IPS-NIHi7 (cell line): ENCODE data around the gene GMDS.

Source experiments
- DNase-seq: peaks from one replicate; pipeline ENCODE4 v3.0.0; 2012; ENCODE audit warnings: mixed read lengths; ENCODE audit errors: extremely low spot score

Gene GMDS

DNA sequence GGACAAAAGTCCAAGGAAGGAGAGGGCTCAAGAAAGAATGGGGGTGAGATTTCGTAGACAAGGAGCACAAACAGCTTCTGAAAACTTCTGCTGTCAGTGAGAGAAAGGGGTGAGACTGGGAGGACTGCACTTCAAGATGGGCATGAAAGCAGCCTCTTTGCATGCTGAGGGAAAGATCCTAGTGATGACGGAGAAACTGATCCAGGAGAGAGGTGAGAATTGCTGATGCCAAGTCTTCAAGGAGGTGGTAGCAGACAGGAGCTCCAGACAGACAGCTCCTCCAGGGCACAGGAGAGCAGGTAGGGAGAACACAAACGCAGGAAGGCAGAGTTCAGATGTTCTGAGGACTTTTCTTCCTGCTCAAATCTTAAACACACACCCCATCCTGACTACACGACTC, 303.9 kb downstream of the GMDS start:
- DNase-seq, result no peak

DNA sequence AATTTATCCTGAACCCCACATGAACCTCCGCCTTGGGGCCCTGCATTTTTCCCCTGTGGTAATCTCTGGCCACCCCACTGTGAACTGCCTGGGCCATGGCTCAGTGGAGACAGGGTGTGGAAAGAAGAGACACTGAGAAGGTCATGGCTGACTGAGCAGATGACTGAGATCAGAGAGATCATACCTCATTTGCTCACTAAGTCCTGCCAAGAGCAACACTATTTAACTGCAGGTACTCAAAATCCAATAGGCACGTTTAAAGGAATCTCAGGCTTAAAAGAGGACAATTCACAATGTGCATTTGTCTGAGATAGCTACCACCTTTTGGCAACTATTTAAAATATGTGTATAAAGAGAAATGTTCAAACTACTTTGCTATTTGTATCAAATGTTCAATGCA, 305.0 kb downstream of the GMDS start:
- no peak for DNase-seq

DNA sequence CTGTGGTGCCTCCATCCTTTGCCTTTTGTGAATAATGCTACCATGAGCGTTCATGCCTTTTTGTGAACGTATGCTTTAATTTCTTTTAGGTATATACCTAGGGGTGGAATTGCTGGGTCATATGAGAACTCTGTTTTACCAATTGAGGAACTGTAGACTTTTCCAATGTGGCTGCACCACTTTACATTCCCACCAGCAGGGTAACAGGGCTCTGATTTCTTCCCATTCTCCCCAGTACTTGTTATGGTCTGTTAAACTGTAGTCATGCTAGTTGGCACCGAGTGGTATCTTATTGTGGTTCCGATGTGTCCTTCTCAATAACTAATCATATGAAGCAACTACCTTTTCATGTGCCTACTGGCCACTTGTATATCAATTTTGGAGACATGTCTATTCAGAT, 312.1 kb downstream of the GMDS start:
- no peak for DNase-seq

DNA sequence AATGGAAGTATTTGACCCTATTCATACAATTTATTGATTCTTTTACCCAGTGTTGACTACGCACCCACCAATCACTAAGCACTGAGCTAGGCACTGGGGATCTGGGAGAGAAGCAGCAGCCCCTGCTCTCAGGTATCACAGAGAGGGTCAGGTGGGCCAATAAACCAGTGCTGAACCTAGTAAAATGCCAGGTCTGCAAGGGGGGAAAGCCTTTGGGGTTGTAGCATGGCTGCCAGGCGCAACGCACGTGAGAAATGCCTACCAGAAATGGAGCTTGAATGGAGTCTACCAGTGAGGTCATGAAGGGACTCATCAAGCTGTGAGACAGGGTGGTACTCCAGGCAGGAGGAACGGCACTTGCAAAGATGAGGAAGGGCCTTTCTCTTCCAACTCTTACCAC, 313.6 kb downstream of the GMDS start:
- no peak for DNase-seq

DNA sequence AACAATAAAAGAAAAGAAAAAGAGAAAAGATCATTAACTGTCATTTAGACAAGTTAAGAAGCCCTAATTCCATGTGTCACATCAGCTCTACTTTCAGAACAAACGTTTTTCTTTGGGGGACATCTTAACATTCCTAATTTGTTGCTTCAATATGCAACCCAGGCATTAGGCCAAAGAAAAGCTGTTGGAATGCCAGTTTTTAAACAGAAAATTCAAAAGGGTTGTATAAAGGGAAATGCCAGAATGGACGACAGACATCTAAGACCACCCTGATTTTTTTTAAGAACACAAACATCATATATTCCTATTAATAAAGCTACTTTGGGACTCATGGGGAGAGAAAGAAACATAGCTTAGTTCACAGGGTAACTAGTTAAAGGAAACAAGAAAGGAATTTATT, 315.0 kb downstream of the GMDS start:
- DNase-seq, result no peak

DNA sequence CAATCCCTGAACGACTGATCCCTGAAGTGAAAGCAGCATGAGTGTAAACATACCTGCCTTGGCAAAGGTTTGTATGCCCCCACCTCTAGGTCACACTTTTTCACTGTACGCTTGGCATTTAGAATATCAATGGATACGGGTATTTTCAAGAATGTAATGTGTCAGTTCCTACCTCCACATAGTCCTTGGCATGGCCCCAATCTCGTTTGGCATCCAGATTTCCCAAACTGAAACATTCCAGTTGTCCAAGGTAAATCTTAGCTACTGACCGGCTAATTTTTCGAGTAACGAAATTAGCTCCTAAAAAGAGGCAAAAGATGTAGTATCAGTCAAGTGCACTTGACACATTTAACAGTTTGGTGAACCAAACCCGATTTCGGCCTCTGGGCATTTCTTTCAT, 315.5 kb downstream of the GMDS start:
- DNase-seq, result no peak

DNA sequence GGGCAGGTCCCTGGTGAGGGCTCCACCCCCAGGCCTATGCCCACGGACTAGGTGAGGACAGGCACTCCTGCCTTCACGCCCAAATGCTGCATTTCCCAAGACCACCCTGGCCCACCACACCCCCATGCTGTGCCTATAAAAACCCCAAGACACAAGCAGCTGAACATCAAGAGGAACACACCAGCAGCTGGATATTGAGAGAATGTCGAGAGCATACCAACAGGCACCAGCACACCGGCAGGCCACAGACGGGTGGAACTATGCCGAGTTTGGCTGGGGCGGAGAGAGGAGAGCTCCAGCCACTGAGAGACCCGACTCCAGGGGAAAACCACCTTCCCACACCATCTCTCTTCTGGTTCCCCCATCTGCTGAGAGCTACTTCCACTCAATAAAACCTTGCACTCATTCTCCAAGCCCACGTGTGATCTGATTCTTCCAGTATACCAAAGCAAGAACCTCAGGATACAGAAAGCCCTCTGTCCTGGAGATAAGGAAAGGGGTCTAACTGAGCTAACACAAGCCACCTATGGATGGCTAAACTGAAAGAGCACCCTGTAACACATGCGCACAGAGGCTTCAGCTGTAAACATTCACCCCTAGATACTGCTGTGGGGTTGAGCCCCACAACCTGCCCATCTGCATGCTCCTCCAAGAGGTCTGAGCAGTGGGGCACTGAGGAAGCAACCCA, 319.5 kb downstream of the GMDS start:
- no peak for DNase-seq

DNA sequence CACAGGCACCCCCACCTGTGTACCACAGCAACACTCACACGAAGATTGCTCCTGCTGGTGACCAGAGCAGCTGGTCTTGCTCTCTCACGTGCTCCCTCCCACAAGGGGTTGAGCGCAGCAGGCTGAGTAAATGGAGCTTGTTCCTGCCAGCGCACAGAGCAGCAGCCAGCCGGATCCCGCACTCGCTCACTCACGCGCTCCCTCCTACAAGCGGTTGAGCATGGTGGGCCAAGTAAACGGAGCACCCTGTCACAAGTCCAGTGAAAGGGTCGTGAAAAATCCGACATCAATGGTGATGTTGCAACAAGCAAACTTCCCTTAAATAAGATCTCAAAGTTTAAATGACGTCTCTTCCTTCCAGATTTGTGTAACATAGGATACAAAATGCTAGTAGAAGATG, 322.0 kb downstream of the GMDS start:
- no peak for DNase-seq

DNA sequence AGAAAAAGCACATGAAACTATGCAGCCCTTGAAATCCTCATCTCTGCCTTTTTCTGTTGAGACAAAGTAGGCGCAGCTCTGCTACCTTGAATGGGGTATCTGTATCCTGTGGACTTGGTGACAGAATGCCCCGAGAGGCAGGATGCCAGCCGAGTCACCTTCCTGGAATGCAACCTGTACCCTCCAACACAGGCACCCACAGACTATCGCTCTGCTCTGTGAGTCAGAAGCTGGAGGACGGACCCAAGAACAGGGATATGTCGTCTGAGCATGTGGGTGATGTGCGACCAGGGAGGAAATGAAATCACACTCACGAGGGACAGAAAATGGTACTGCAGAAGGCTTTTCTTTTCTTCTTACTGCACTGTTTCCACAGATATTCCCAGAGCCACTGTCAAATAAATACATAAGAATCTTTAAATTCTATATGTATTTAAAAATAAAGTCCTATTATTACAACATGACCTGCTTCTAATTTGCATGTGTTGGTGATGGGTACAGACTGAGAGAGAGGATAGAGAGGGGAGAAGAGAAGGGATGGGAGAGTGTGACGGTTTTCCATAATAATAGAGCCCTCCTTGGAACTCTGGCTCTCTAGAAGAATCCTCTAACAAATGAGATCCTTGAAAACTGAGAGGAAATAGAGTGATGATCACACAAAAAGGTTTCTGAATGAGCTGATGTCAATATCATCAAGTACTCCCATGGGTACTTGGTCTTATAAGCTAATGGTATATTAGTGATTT, 327.6 kb downstream of the GMDS start:
- no peak for DNase-seq

DNA sequence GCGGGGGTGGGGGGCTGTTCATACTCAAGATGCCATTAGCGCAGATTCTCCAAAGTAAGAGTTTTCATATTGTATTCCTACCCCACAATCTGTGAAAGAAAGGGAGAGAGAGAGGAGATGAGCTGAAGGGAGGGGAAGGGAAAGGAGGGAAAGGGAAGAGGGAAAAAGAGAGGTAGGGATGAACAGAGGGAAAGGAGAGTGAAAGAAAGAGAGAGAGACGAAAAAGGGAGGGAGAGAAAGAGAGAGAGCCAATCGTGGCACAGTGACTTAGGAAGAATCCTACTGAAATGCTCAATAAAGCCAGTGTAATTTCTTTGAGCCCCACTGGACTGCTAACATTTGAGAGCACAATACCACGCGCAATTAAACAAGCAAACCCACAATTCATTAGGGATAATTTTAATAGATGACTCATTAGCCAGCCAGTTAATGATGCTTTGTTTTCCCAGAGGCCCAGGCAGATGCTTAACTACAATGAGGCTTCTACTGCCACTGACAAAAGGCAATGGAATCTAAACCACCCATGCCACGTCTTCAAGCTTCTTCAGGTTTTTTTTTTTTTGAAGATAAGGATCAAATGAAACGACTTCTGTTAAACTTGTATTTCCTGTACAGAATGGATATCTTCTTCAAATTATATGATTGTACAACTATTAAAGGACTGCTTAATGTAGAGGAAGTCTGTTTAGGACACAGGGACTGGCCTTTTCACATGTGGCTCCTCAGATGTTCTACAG, 328.9 kb downstream of the GMDS start:
- no peak for DNase-seq

DNA sequence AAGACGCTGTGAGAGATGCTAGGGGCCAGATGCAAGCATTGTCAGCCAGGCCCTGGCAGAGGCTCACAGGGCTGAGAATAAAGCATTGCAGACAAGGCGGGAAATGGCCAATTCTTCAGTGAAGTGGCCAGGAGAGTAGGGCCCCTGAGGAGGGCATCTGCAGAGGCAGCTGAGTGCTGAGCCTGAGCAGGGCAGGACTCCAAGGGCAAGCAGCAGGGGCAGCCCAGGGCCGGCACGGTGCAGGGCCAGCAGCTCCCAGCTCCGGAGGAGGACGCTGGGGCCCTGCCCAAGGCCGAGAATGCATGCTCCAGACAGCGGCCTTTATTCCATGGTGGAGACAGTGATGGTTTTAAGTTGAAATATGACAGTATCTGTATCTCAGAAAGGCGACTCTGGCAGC, 330.2 kb downstream of the GMDS start:
- DNase-seq, result no peak

DNA sequence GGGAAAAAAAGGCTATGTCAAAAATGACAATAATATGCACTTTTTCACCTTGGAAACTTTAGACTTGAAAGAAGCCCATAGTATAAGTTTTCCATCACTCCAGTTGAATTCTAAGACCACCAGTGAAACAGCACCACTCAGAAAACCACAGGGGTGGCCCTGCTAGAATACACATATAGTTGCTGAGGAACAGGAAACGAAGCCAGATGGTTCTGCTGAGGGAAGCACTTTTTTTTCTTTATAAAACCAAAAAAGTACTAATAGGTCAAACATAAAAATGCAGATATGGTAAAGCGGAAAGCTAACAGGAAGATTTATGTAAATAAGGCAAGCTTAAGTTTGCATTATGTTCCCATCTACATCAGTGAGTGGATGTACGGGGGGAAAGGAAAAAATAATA, 331.8 kb downstream of the GMDS start:
- no peak for DNase-seq

DNA sequence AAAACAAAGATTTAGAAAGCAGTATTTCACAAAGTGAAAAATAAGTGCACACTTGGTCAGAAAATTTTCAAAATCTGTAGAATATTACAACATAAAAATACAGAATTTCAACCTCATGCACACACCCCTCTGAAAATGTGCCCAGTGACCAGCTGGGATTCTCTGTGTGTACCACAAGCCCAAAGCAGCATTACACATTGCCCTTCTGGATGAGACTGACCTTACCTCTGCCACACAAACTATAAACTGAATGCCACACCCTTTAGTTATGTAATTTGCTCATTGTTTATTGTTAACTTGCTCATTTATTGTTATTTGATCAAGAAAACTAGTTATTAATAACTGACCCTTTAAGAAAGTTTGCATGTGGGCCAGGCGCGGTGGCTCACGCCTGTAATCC, 332.7 kb downstream of the GMDS start:
- DNase-seq, result no peak

DNA sequence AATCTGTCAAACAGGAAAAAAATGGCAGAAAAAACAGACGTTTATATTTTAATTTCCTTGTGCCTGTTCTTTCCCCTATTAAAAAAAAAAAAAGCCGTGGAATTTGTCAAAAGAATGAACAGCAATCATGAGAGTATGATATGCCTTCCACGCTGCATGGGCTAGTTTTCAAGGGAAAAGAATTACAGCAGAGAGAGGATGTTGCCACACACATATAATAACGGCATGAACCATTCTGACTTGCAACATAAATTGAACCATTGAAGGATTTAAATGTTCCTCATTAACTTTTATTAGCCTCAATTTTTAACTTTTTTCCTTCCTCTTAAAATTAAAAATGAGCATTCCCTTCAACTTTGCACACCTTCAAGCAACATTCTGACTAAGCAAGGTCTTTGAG, 333.9 kb downstream of the GMDS start:
- DNase-seq, result no peak

DNA sequence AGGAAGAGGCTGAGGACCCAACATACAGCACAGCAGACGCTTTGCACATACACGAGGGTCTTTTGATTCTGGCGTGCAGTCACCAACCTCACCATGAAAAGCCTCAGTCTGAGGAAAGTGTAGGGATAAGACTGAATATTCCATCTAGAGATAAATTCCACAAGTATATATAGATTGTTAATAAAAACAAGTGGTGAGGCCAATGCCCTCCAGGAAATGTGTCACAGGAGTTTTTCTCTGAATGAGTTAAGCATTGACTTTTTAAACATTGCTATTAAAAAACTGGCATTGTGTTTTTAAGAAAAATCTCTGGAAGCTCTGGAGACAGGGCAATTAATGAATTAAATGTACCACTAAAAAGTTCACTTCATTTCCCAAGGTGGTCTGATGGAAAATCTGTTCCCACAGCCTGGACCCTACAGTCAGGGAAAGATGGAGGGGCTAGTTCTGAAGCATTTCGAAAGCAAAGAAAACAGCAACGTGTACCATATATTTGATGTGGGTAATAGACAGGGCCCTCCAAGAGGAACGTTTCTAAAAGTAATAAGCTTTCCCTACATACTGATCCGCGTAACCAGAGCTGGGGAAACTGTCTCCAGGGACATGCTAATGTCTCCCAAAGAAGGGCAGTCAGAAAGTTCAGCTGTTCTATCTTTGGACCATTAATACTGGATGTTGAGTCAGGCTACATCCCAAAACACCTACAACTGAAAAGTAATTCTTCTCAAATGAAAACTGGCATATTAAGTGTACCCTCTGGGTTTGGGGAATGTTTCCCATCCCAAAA, 334.6 kb downstream of the GMDS start:
- DNase-seq, result no peak

DNA sequence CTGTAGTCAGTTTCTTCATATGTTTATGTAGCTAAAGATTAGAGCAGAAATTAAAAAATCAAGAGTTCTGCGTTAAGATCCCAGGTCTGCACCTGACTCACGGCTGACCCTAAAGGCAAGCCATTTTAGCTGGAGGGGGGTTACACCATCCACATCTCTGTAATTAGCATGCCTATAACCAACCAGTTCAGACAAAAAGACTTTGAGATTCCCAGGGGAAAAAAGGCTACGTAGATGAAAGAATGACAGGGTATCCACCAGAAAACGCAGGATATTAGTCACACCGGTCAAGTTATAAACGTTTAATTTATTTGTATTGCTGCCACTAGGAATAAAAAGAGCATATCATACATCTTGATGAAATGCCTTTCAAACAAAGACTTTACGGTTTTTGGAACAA, 336.6 kb downstream of the GMDS start:
- DNase-seq, result no peak

DNA sequence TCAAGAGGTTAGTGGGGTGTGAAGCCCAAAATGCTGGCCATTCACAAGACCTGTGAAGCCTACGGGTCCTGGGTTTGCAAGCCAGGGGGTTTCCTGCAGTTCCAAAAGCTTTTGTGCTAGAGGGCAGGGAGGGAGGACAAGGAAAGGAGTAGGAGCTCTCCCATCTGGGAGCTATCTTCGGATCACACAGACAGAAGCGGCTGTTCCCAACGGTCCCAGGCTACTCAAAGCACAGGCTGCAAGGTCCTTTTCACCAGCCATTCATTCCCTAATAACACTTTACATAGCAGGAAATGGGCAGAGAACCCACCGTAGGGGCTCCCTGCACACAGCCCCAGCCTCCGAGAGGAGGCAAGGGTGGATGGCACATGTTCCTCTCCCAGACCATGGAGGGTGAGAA, 338.8 kb downstream of the GMDS start:
- no peak for DNase-seq

DNA sequence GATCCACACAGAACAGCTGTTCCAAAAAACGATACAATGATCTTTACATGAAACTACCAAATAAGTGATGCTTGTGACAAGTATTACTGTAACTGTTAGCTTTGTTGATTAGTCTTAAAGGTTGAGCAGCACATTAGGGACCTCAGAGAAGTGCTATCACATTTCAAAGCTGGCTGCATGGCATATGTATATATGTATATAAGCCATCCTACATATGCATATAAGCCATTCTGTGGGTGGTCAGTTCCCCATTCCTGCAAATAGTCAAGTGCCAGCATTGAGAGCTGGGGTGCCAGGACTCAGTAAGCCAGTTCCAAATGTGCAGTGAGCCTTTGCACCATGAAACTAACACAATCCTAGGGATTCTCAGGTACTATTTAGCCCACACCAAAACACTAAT, 339.4 kb downstream of the GMDS start:
- DNase-seq, result no peak

DNA sequence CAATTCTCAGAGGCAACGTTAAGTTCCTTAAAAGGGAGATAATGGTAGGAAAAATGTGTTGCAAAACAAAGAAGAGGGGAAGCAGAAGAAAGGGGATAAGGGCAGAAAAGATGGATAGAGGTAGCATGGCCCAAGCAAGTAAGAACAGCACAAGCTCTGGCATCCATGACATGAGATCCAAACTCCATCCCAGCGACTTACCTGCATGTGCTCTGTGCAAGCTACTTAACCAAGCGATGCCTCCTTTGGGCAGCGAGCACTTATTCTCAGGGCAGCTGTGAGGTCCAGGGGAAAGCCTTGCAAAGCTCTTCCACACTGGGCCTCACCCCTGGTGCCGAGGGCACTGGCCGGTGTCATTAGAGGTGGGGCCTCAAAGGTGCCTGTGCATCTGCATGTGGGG, 340.5 kb downstream of the GMDS start:
- no peak for DNase-seq

DNA sequence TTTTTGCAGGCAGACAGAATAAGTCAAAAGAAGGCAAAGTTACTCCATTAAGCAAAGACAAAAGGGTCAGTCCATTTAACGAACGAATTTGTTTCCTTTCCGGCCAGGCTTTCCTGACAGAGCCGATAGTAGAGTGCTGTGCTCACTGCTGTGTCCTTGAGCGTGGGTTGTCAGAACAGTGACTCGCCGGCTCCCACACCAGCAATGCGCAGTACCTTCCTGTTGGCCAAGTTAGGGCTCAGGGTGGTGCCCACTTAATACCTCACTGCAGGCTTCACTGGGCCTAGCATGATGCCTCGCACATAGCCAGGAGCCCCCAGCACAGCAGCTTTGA, 341.0 kb downstream of the GMDS start:
- no peak for DNase-seq

DNA sequence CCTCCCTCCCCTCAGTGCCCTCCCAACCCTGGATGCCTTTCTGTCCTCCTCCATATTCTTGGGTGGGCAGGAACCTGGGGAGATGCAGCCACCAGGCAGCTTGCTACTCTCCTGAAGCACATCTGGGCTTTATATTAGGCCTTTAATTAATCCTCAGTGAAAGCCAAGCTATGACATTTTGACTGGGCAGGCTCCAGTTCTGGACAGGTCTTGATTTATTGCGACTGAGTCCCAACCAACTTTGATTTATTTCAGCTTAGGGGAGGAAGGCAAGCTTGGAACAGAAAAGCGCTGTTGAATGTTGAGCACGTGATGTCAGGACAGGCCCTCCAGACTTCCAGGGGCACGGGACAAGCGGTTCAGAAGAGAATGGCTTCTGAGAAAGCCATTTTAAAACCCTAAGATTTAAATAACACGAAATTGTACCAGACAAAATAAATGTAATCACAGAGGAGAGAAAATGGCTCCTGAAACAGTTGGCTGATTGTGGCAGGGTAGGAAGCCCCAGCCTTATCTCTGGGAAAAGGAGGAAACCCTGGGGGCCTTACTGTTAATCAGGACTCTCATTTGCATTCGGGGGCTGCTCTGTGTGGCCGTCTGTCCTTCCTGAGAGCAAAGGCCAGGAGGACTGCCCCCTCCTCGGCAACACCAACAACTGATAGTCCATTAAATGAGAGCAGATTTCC, 341.5 kb downstream of the GMDS start:
- DNase-seq, result no peak

DNA sequence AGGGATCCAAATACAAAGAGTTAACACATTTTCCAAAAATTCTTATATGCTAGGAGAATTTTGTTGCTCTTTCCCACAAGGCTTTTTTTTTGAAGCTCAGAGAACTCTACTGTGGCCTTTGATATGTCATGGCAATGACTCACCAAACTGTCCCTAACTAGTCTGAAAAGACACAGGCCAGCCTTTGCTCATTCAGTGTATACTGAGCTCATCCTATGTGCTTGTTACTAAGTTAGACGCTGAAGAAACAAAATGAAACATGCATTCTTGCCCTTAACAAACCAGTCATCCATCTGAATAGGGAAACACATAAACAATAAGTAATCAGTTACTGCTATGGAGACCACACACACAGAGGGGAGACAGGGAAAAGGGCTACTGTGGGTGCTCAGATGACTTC, 343.8 kb downstream of the GMDS start:
- DNase-seq, result no peak
